Activated naive CD8-positive, alpha-beta T cell (primary cell): ENCODE results near the gene NECAB2.

Source experiments
- H3K27ac Mint-ChIP-seq: one replicate; pipeline ENCODE4 v1.8.0; 2021; ENCODE audit warnings: mixed read lengths
- H3K27me3 Mint-ChIP-seq: one replicate; pipeline ENCODE4 v1.8.0; 2021; ENCODE audit warnings: mixed read lengths
- H3K36me3 Mint-ChIP-seq: one replicate; pipeline ENCODE4 v1.8.0; 2021; ENCODE audit warnings: mixed read lengths
- H3K4me1 Mint-ChIP-seq: one replicate; pipeline ENCODE4 v1.8.0; 2021; ENCODE audit warnings: low read depth, mixed read lengths
- H3K4me3 Mint-ChIP-seq: one replicate; pipeline ENCODE4 v1.8.0; 2021; ENCODE audit warnings: mild to moderate bottlenecking, mixed read lengths
- H3K9me3 Mint-ChIP-seq: one replicate; pipeline ENCODE4 v1.8.0; 2021; ENCODE audit warnings: low read depth, mixed read lengths

The NECAB2 gene

GRCh38 chr16:83975590-83976260, 7.7 kb downstream of the NECAB2 start:
- Mint-ChIP-seq H3K27ac (no peak overlapping the region), H3K27me3 (no peaks in the 10 kb centered on the region), H3K4me1 (no peaks in the 10 kb centered on the region), H3K9me3 (no peaks in the 10 kb centered on the region), H3K4me3 (no peak overlapping the region), H3K36me3 (no peaks in the 10 kb centered on the region)

- no peaks in the 10 kb centered on the region for H3K4me1 Mint-ChIP-seq
- H3K36me3 Mint-ChIP-seq: no peaks in the 10 kb centered on the region
- no peaks in the 10 kb centered on the region for H3K27me3 Mint-ChIP-seq
- no peaks in the 10 kb centered on the region for H3K9me3 Mint-ChIP-seq
- H3K27ac Mint-ChIP-seq: no peak overlapping the region
- no peak overlapping the region for H3K4me3 Mint-ChIP-seq
These were observed 9.2 kb downstream of the NECAB2 start for GRCh38 chr16:83977056-83977815.

GRCh38 chr16:83978401-83978904, 10.4 kb downstream of the NECAB2 start:
- Mint-ChIP-seq H3K4me3 (no peak overlapping the region), H3K4me1 (no peaks in the 10 kb centered on the region), H3K36me3 (no peaks in the 10 kb centered on the region), H3K27ac (no peak overlapping the region), H3K27me3 (no peaks in the 10 kb centered on the region), H3K9me3 (no peaks in the 10 kb centered on the region)

GRCh38 chr16:83979441-83979840, 11.4 kb downstream of the NECAB2 start:
- H3K36me3 Mint-ChIP-seq: no peaks in the 10 kb centered on the region
- H3K27me3 Mint-ChIP-seq: no peaks in the 10 kb centered on the region
- no peak overlapping the region for H3K27ac Mint-ChIP-seq
- no peaks in the 10 kb centered on the region for H3K9me3 Mint-ChIP-seq
- no peaks in the 10 kb centered on the region for H3K4me1 Mint-ChIP-seq
- no peak overlapping the region for H3K4me3 Mint-ChIP-seq

- Mint-ChIP-seq H3K4me1 (no peaks in the 10 kb centered on the region), H3K9me3 (no peaks in the 10 kb centered on the region), H3K27me3 (no peaks in the 10 kb centered on the region), H3K4me3 (no peak overlapping the region), H3K27ac (no peak overlapping the region), H3K36me3 (no peaks in the 10 kb centered on the region)
These were observed 12.8 kb downstream of the NECAB2 start for GRCh38 chr16:83980794-83981193.

GRCh38 chr16:83981799-83982198, 13.8 kb downstream of the NECAB2 start:
- Mint-ChIP-seq H3K4me1 (no peaks in the 10 kb centered on the region), H3K4me3 (no peak overlapping the region), H3K27me3 (no peaks in the 10 kb centered on the region), H3K9me3 (no peaks in the 10 kb centered on the region), H3K36me3 (no peaks in the 10 kb centered on the region), H3K27ac (no peak overlapping the region)

GRCh38 chr16:83983491-83983890, 15.4 kb downstream of the NECAB2 start:
- Mint-ChIP-seq H3K27me3 (no peaks in the 10 kb centered on the region), H3K4me3 (no peak overlapping the region), H3K36me3 (no peaks in the 10 kb centered on the region), H3K4me1 (no peaks in the 10 kb centered on the region), H3K27ac (no peak overlapping the region), H3K9me3 (no peaks in the 10 kb centered on the region)

- H3K27ac Mint-ChIP-seq: no peak overlapping the region
- H3K4me1 Mint-ChIP-seq: no peaks in the 10 kb centered on the region
- H3K9me3 Mint-ChIP-seq: no peaks in the 10 kb centered on the region
- no peaks in the 10 kb centered on the region for H3K36me3 Mint-ChIP-seq
- peaks cover 14% of the 10 kb centered on the region for H3K27me3 Mint-ChIP-seq
- H3K4me3 Mint-ChIP-seq: no peak overlapping the region
These were observed 21.3 kb downstream of the NECAB2 start for GRCh38 chr16:83989300-83989699.

- H3K27ac Mint-ChIP-seq: no peak overlapping the region
- peaks cover 1% of the 10 kb centered on the region for H3K4me1 Mint-ChIP-seq
- no peaks in the 10 kb centered on the region for H3K36me3 Mint-ChIP-seq
- H3K27me3 Mint-ChIP-seq: peaks cover 15% of the 10 kb centered on the region
- H3K4me3 Mint-ChIP-seq: no peak overlapping the region
- H3K9me3 Mint-ChIP-seq: no peaks in the 10 kb centered on the region
These were observed 22.4 kb downstream of the NECAB2 start for GRCh38 chr16:83990492-83990891.

- H3K4me1 Mint-ChIP-seq: peaks cover 2% of the 10 kb centered on the region
- H3K27ac Mint-ChIP-seq: no peak overlapping the region
- H3K36me3 Mint-ChIP-seq: no peaks in the 10 kb centered on the region
- H3K9me3 Mint-ChIP-seq: no peaks in the 10 kb centered on the region
- H3K4me3 Mint-ChIP-seq: no peak overlapping the region
- H3K27me3 Mint-ChIP-seq: peaks cover 18% of the 10 kb centered on the region
These were observed 24.6 kb downstream of the NECAB2 start for GRCh38 chr16:83992624-83993023.

- Mint-ChIP-seq H3K9me3 (no peaks in the 10 kb centered on the region), H3K4me1 (peaks cover 2% of the 10 kb centered on the region), H3K36me3 (no peaks in the 10 kb centered on the region), H3K27ac (no peak overlapping the region), H3K27me3 (peaks cover 19% of the 10 kb centered on the region), H3K4me3 (no peak overlapping the region)
These were observed 26.0 kb downstream of the NECAB2 start for GRCh38 chr16:83994087-83994486.

- H3K27me3 Mint-ChIP-seq: peaks cover 17% of the 10 kb centered on the region
These were observed 26.7 kb downstream of the NECAB2 start for GRCh38 chr16:83994703-83995102.

GRCh38 chr16:83995754-83996153, 27.7 kb downstream of the NECAB2 start:
- Mint-ChIP-seq H3K4me3 (no peak overlapping the region), H3K27me3 (peaks cover 13% of the 10 kb centered on the region), H3K36me3 (no peaks in the 10 kb centered on the region), H3K27ac (no peak overlapping the region), H3K9me3 (no peaks in the 10 kb centered on the region), H3K4me1 (peaks cover 2% of the 10 kb centered on the region)

More at GRCh38 chr16:83994703-83995102, 26.7 kb downstream of the NECAB2 start:
- H3K4me3 Mint-ChIP-seq: no peak overlapping the region
- no peak overlapping the region for H3K27ac Mint-ChIP-seq
- peaks cover 2% of the 10 kb centered on the region for H3K4me1 Mint-ChIP-seq
- H3K36me3 Mint-ChIP-seq: no peaks in the 10 kb centered on the region
- no peaks in the 10 kb centered on the region for H3K9me3 Mint-ChIP-seq

GRCh38 chr16:83996481-83997252, 28.6 kb downstream of the NECAB2 start:
- no peaks in the 10 kb centered on the region for H3K36me3 Mint-ChIP-seq
- peaks cover 13% of the 10 kb centered on the region for H3K27me3 Mint-ChIP-seq
- no peak overlapping the region for H3K27ac Mint-ChIP-seq
- H3K4me3 Mint-ChIP-seq: no peak overlapping the region
- peaks cover 2% of the 10 kb centered on the region for H3K4me1 Mint-ChIP-seq
- H3K9me3 Mint-ChIP-seq: no peaks in the 10 kb centered on the region

GRCh38 chr16:83998091-83998490, 30.0 kb downstream of the NECAB2 start:
- H3K9me3 Mint-ChIP-seq: no peaks in the 10 kb centered on the region
- no peak overlapping the region for H3K4me3 Mint-ChIP-seq
- H3K27me3 Mint-ChIP-seq: peaks cover 10% of the 10 kb centered on the region
- no peaks in the 10 kb centered on the region for H3K36me3 Mint-ChIP-seq
- peaks cover 2% of the 10 kb centered on the region for H3K4me1 Mint-ChIP-seq
- no peak overlapping the region for H3K27ac Mint-ChIP-seq
